GM23338 (cell line): Measurements from ENCODE around the gene CD34. TPM values are rescaled to one million over a fixed set of nuclear protein-coding genes. Genes with fewer than 3 reads are reported as not detected.

ENCODE experiments used
- ATAC-seq: fragments of 200-7000 bp; cut with Tn5 transposase; 3 replicates; pipeline ENCODE4 v1.9.1; 2020
- DNase-seq: peaks from one replicate; pipeline ENCODE4 v3.0.0-alpha.2; 2015; ENCODE audit warnings: low spot score
- H2AFZ ChIP-seq: fragments of 200-600 bp; sonication (generic); 2 replicates; pipeline ENCODE4 v1.8.0; 2016; ENCODE audit warnings: antibody characterized with exemption, mild to moderate bottlenecking, moderate library complexity
- H3F3A ChIP-seq: fragments of 200-600 bp; sonication (generic); replicated peaks from 2 replicates; pipeline ENCODE4 v1.8.0; 2017; ENCODE audit warnings: antibody characterized with exemption, mixed run types, low read depth
- H3K27ac ChIP-seq: fragments of 200-600 bp; sonication (generic); 2 replicates; pipeline ENCODE4 v1.6.1; 2016; ENCODE audit warnings: low read depth
- H3K27me3 ChIP-seq: fragments of 200-600 bp; sonication (generic); 2 replicates; pipeline ENCODE4 v1.8.0; 2016; ENCODE audit warnings: mild to moderate bottlenecking, mixed run types, moderate library complexity; ENCODE audit not compliant: insufficient read depth
- H3K36me3 ChIP-seq: fragments of 200-600 bp; sonication (generic); 2 replicates; pipeline ENCODE4 v1.8.0; 2016; ENCODE audit warnings: mild to moderate bottlenecking; ENCODE audit not compliant: insufficient read depth
- H3K4me1 ChIP-seq: fragments of 200-600 bp; sonication (generic); 2 replicates; pipeline ENCODE4 v1.8.0; 2016; ENCODE audit warnings: mild to moderate bottlenecking, moderate library complexity; ENCODE audit not compliant: insufficient read depth
- H3K4me2 ChIP-seq: fragments of 200-600 bp; sonication (generic); 2 replicates; pipeline ENCODE4 v1.7.1; 2017; ENCODE audit warnings: mixed run types
- H3K4me3 ChIP-seq: fragments of 200-600 bp; sonication (generic); 2 replicates; pipeline ENCODE4 v1.6.1; 2016; ENCODE audit warnings: mixed run types
- H3K79me2 ChIP-seq: fragments of 200-600 bp; sonication (generic); replicated peaks from 2 replicates; pipeline ENCODE4 v1.8.0; 2017; ENCODE audit warnings: mild to moderate bottlenecking; ENCODE audit not compliant: insufficient read depth
- H3K9me2 ChIP-seq: fragments of 200-600 bp; sonication (generic); 2 replicates; pipeline ENCODE4 v1.8.0; 2017; ENCODE audit not compliant: insufficient read depth
- H4K20me1 ChIP-seq: fragments of 200-600 bp; sonication (generic); replicated peaks from 2 replicates; pipeline ENCODE4 v1.8.0; 2017; ENCODE audit warnings: mild to moderate bottlenecking; ENCODE audit not compliant: insufficient read depth
- H3K27ac Mint-ChIP-seq: 2 replicates; pipeline ENCODE4 v1.8.0; 2020; ENCODE audit warnings: inconsistent platforms, mild to moderate bottlenecking, moderate library complexity, mixed read lengths
- H3K27me3 Mint-ChIP-seq: 3 replicates; pipeline ENCODE4 v1.8.0; 2022; ENCODE audit warnings: low read depth, mild to moderate bottlenecking, moderate library complexity, mixed read lengths, inconsistent platforms; ENCODE audit not compliant: insufficient read depth, poor library complexity
- H3K36me3 Mint-ChIP-seq: 3 replicates; pipeline ENCODE4 v1.8.0; 2021; ENCODE audit warnings: low read depth, mild to moderate bottlenecking, inconsistent platforms, moderate library complexity, mixed read lengths
- H3K4me1 Mint-ChIP-seq: 3 replicates; pipeline ENCODE4 v1.8.0; 2020; ENCODE audit warnings: mild to moderate bottlenecking, inconsistent platforms, mixed read lengths
- H3K4me3 Mint-ChIP-seq: 3 replicates; pipeline ENCODE4 v1.8.0; 2021; ENCODE audit warnings: moderate library complexity, mild to moderate bottlenecking, inconsistent platforms, mixed read lengths
- H3K9me3 Mint-ChIP-seq: 3 replicates; pipeline ENCODE4 v1.8.0; 2020; ENCODE audit warnings: moderate library complexity, mild to moderate bottlenecking, inconsistent platforms, mixed read lengths
- CREB1 ChIP-seq: fragments of 250-450 bp; sonication (Bioruptor Pico); IDR thresholded peaks from 2 replicates; pipeline ENCODE4 v1.5.0; 2020; ENCODE audit warnings: low read depth, mild to moderate bottlenecking, moderate library complexity
- CTCF ChIP-seq, 2 experiments: fragments of 200-600 bp in 1 of 2; sonication (generic) in 1 of 2; conservative IDR thresholded peaks; 2 replicates each; pipeline versions ENCODE4 v1.5.1 to v1.6.1; 2016 to 2017; ENCODE audit warnings: antibody characterized with exemption in 2 of 2, low read depth in 2 of 2, mild to moderate bottlenecking in 2 of 2, moderate library complexity in 1 of 2
- EZH2phosphoT487 ChIP-seq: fragments of 200-600 bp; sonication (generic); IDR thresholded peaks from one replicate; pipeline ENCODE4 v1.8.1; 2018; ENCODE audit warnings: antibody characterized with exemption; ENCODE audit not compliant: unreplicated experiment
- NANOG ChIP-seq: IDR thresholded peaks from 2 replicates; pipeline ENCODE4 v1.6.1; 2016; ENCODE audit warnings: antibody characterized with exemption, borderline replicate concordance
- REST ChIP-seq: IDR thresholded peaks from one replicate; pipeline ENCODE4 v1.6.1; 2018; ENCODE audit warnings: antibody characterized with exemption; ENCODE audit not compliant: unreplicated experiment
- ZNF331 ChIP-seq: fragments of 250-450 bp; sonication (Bioruptor Pico); IDR thresholded peaks from 2 replicates; pipeline ENCODE4 v1.5.0; 2020; ENCODE audit warnings: low read depth, mild to moderate bottlenecking, moderate library complexity
- ZNF462 ChIP-seq: fragments of 250-450 bp; sonication (Bioruptor Pico); IDR thresholded peaks from 2 replicates; pipeline ENCODE4 v1.5.0; 2020; ENCODE audit warnings: mild to moderate bottlenecking, moderate library complexity
- polyA plus RNA-seq: library from polyadenylated mRNA; unstranded; fragments of >200 nt; fragmentation: Nextera tagmentation; extraction: Ambion mirVana; gene quantifications from 2 replicates; pipeline ENCODE4 v1.2.1, GENCODE V29; 2016
- total RNA-seq: library from RNA; depleted of rRNA; stranded (reverse); fragments of >200 nt; shearing (Covaris generic); gene quantifications from 2 replicates; pipeline ENCODE4 v1.2.3, GENCODE V29; 2014

Gene CD34
- total and polyA plus RNA-seq, 2 experiments from 2014 or later: 0.07 to 0.18 TPM

- no peak for TF ChIP-seq ZNF462
- no peak for TF ChIP-seq CTCF (conservative IDR thresholded peaks at IDR 0.05; ENCODE audit: low read depth in 2 of 2)
- no peak for TF ChIP-seq NANOG
Measured at GRCh38 chr1:207849016-207849415, 61.9 kb downstream of the CD34 start (continued).

GRCh38 chr1:207848234-207848633 lies 62.7 kb downstream of the CD34 start:
- no peaks in the 10 kb centered on the region for H4K20me1 ChIP-seq
- H3K36me3 ChIP-seq: no peaks in the 10 kb centered on the region
- Mint-ChIP-seq H3K9me3 (no peaks in the 10 kb centered on the region), H3K27ac (no peak overlapping the region), H3K27me3 (peaks cover 7% of the 10 kb centered on the region), H3K4me1 (peaks cover 5% of the 10 kb centered on the region), H3K4me3 (no peak overlapping the region), H3K36me3 (no peaks in the 10 kb centered on the region)
- H3K79me2 ChIP-seq: no peaks in the 10 kb centered on the region
- no peak for ATAC-seq
- no peak overlapping the region for H2AFZ ChIP-seq
- DNase-seq: no peak
- no peaks in the 10 kb centered on the region for H3F3A ChIP-seq
- H3K9me2 ChIP-seq: 0 out of 2 replicates have a peak, but pooled peaks cover 9% of the 10 kb centered on the region
- peaks cover 6% of the 10 kb centered on the region for H3K4me1 ChIP-seq
- no peak overlapping the region for H3K27ac ChIP-seq
- H3K27me3 ChIP-seq: no peaks in the 10 kb centered on the region
- H3K4me3 ChIP-seq: no peak overlapping the region
- H3K4me2 ChIP-seq: no peak overlapping the region
- TF ChIP-seq REST: no peak
- no peak for TF ChIP-seq ZNF331
- TF ChIP-seq CTCF (conservative IDR thresholded peaks at IDR 0.05; ENCODE audit: low read depth in 2 of 2): no peak
- no peak for TF ChIP-seq CREB1 (CRISPR knock-in tag)
- TF ChIP-seq NANOG: no peak
- TF ChIP-seq EZH2phosphoT487: no peak
